Measurements from ENCODE around the gene FHAD1.

Gene FHAD1

DNA sequence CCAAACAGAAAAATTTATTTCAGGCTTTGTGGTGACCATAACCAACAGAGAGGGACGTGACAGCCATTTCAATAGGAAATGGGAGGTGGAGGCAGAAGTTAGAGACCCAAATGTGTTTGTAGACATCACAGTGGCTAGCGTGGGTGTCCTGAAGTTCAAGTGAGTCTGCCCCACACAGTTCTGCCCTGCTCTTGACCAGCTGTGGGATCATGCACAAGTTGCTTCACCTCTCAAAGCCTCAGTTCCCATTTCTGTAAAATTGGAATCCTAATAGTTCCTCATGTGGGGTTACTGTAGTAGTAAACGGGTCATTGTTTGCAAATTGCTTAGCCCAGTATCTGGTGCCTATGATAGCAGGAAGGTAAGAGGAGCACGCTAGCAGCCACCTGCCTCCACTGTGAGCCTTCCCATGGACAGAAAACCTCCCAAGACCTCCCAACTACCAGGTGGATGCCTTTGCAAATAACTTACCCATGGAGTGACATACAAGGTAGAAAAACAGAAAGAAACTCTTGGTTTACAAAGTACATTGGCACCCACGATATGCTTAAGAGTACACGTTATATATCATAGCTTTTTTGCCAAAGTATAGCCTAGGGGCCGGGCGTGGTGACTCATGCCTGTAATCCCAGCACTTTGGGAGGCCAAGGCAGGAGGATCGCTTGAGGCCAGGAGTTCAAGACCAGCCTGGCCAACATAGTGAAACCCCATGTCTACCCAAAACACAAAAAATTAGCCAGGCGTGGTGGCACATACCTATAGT lies 29.1 kb downstream of the FHAD1 start:
- Mint-ChIP-seq H3K27me3 (peaks cover 55% of the 10 kb centered on the region), H3K4me3 (no peak overlapping the region), H3K36me3 (no peaks in the 10 kb centered on the region), H3K9me3 (no peaks in the 10 kb centered on the region), H3K4me1 (peaks cover 4% of the 10 kb centered on the region), H3K27ac (no peak overlapping the region)
- no peak for ATAC-seq

DNA sequence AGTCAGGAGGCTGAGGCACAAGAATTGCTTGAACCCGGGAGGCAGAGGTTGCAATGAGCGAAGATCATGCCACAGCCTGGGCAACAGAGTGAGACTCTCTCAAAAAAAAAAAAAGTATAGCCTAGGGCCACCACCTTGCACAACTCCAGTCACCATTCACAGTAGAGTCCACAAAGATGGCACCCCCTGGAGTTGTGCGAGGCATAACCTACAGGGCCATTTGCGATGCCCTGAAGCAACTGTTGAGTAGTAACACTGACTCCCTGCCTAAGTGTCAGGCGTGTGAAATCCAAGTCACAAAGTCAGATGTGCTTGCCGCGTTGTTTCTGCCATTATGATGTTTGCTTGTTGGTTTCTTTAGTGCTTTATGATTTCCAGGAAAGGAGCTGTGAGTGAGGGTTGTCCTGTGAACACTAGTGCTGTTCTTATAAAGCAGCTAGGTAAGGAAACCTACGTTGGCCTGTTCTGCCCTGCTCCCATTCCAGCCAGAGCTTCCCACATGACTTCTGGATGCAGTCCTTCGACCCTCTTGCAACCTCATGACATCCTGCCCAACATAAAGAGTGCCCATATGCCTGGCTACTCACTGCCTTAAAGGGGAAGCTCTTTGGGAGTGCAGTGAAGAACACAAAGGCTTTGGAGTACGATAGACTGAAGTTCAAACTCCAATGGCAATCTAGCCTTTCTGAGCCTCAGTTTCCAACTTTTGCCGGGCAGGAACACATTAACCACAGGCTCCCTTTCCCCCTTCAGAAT lies 29.8 kb downstream of the FHAD1 start:
- H3K27me3 Mint-ChIP-seq, result peaks cover 53% of the 10 kb centered on the region
- no peak overlapping the region for H3K4me3 Mint-ChIP-seq
- peaks cover 4% of the 10 kb centered on the region for H3K4me1 Mint-ChIP-seq
- ATAC-seq, result no peak
- no peak overlapping the region for H3K27ac Mint-ChIP-seq
- H3K9me3 Mint-ChIP-seq, result no peaks in the 10 kb centered on the region
- no peaks in the 10 kb centered on the region for H3K36me3 Mint-ChIP-seq

DNA sequence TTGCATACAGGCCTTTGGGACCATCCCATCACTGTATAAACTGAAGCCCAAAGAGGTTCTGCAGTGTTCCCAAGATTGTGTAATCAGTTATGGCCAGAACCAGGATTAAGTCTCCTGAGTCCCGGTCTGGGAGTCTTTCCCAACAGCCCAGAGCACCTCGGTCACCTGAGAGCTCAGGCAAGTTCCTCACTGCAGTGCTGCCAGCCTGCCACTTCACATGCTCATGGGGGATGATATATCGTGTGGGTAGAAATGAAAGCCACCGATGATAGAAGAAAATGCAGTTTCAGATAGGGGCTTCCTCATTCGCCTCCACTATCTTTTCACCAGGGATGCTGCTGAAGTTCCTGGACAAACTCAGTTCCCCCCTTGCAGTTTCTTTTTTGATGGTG lies 30.4 kb downstream of the FHAD1 start:
- Mint-ChIP-seq H3K9me3 (no peaks in the 10 kb centered on the region), H3K27me3 (peaks cover 48% of the 10 kb centered on the region), H3K27ac (no peak overlapping the region), H3K4me1 (peaks cover 1% of the 10 kb centered on the region), H3K4me3 (no peak overlapping the region), H3K36me3 (no peaks in the 10 kb centered on the region)
- no peak for ATAC-seq

DNA sequence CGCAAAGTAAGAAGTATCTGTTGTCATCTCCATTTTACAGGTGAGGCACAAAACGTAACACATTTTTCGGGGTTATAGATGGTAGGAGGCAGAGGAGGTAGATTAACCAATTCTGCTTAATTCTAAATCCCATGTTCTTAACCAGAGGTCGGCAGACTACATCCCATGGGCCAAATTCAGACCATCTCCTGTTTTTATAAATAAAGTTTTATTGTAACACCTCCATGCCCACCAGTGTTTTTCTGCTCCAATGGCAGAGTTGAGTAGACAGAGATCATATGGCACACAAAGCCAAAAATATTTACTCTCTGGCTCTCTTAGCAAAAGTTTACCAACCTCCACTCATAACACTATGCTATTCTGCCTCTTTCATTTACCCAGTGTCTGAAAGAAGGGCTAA lies 30.9 kb downstream of the FHAD1 start:
- Mint-ChIP-seq H3K4me3 (no peak overlapping the region), H3K36me3 (no peaks in the 10 kb centered on the region), H3K27me3 (peaks cover 43% of the 10 kb centered on the region), H3K9me3 (no peaks in the 10 kb centered on the region), H3K4me1 (no peaks in the 10 kb centered on the region), H3K27ac (no peak overlapping the region)
- no peak for ATAC-seq

DNA sequence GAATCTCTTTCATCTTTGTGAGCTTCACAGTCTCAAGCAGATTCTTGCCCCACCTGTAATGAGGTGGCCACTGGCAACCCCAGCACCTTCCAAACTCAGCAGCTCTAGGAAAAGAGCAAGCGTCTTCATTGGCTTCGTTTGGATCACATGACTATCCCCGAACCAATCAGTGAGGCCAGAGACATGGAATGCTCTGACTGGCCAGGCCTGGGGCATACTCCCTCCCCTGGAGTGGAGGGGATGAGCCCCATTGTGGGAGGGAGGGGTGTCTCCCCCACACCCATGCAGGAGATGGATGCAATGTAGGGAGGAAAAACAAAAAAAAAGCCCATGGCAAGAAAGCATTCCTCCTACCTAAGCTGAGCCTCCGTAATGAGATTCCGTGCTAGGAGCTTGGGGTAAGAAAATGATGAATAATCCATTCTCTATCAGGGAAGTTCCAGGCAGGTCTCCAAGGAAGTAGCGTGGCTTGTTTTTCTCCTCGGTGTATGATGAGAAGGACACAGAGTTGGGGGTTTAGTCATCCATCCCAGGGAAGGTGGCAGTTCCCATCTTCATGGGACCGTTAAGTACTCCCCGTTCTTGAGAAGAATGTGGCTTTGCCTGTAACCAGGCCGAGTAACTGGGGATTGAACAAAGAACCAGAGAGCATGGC lies 32.7 kb downstream of the FHAD1 start:
- H3K27ac Mint-ChIP-seq, result no peak overlapping the region
- H3K4me1 Mint-ChIP-seq, result no peaks in the 10 kb centered on the region
- H3K4me3 Mint-ChIP-seq, result no peak overlapping the region
- no peak for ATAC-seq
- H3K36me3 Mint-ChIP-seq, result no peaks in the 10 kb centered on the region
- H3K9me3 Mint-ChIP-seq, result no peaks in the 10 kb centered on the region
- H3K27me3 Mint-ChIP-seq, result peaks cover 30% of the 10 kb centered on the region

DNA sequence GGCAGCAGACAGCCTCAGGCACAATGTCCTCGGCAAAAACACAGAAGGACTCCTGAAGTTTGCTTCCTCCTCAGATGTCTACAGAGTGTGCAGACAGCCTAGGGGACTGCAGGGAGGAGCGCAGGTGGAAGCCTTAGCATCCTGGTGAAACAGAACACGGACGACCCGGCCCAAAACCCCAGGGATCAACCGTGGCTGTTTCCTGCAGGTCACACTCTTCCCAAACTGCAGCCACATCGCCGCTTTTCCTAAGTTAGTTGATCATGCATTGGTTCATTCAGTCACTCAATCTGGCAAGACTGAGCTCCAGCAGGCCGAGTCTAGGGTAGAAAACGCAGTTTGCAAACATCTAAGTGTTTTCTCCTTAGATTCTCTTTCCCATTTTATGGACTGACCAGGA lies 33.4 kb downstream of the FHAD1 start:
- H3K27me3 Mint-ChIP-seq, result peaks cover 25% of the 10 kb centered on the region
- no peak overlapping the region for H3K4me3 Mint-ChIP-seq
- H3K27ac Mint-ChIP-seq, result no peak overlapping the region
- no peaks in the 10 kb centered on the region for H3K4me1 Mint-ChIP-seq
- no peaks in the 10 kb centered on the region for H3K36me3 Mint-ChIP-seq
- no peaks in the 10 kb centered on the region for H3K9me3 Mint-ChIP-seq
- no peak for ATAC-seq

GRCh38 chr1:15282038-15282437 lies 35.0 kb downstream of the FHAD1 start:
- no peak for ATAC-seq
- Mint-ChIP-seq H3K9me3 (peaks cover 6% of the 10 kb centered on the region), H3K4me3 (no peak overlapping the region), H3K27ac (no peak overlapping the region), H3K27me3 (peaks cover 24% of the 10 kb centered on the region), H3K4me1 (no peaks in the 10 kb centered on the region), H3K36me3 (peaks cover 4% of the 10 kb centered on the region)

GRCh38 chr1:15282810-15283474 lies 35.9 kb downstream of the FHAD1 start:
- no peaks in the 10 kb centered on the region for H3K4me1 Mint-ChIP-seq
- ATAC-seq, result no peak
- H3K27me3 Mint-ChIP-seq, result peaks cover 33% of the 10 kb centered on the region
- H3K36me3 Mint-ChIP-seq, result peaks cover 6% of the 10 kb centered on the region
- no peak overlapping the region for H3K27ac Mint-ChIP-seq
- peaks cover 10% of the 10 kb centered on the region for H3K9me3 Mint-ChIP-seq
- H3K4me3 Mint-ChIP-seq, result no peak overlapping the region

GRCh38 chr1:15283526-15283925 lies 36.5 kb downstream of the FHAD1 start:
- Mint-ChIP-seq H3K4me1 (no peaks in the 10 kb centered on the region), H3K9me3 (peaks cover 10% of the 10 kb centered on the region), H3K27ac (no peak overlapping the region)

GRCh38 chr1:15286452-15286851 lies 39.4 kb downstream of the FHAD1 start:
- Mint-ChIP-seq H3K4me3 (no peak overlapping the region), H3K36me3 (peaks cover 6% of the 10 kb centered on the region), H3K4me1 (peaks cover 7% of the 10 kb centered on the region), H3K9me3 (peaks cover 10% of the 10 kb centered on the region), H3K27me3 (peaks cover 43% of the 10 kb centered on the region), H3K27ac (no peak overlapping the region)
- no peak for ATAC-seq

More at GRCh38 chr1:15283526-15283925, 36.5 kb downstream of the FHAD1 start:
- Mint-ChIP-seq H3K4me3 (no peak overlapping the region), H3K36me3 (peaks cover 6% of the 10 kb centered on the region), H3K27me3 (peaks cover 39% of the 10 kb centered on the region)
- no peak for ATAC-seq

GRCh38 chr1:15287035-15287979 lies 40.3 kb downstream of the FHAD1 start:
- peak; percentile 27 for ATAC-seq
- peaks cover 6% of the 10 kb centered on the region for H3K36me3 Mint-ChIP-seq
- H3K27me3 Mint-ChIP-seq, result peaks cover 43% of the 10 kb centered on the region
- H3K4me1 Mint-ChIP-seq, result peaks cover 7% of the 10 kb centered on the region
- no peak overlapping the region for H3K4me3 Mint-ChIP-seq
- H3K27ac Mint-ChIP-seq, result no peak overlapping the region
- peaks cover 10% of the 10 kb centered on the region for H3K9me3 Mint-ChIP-seq

DNA sequence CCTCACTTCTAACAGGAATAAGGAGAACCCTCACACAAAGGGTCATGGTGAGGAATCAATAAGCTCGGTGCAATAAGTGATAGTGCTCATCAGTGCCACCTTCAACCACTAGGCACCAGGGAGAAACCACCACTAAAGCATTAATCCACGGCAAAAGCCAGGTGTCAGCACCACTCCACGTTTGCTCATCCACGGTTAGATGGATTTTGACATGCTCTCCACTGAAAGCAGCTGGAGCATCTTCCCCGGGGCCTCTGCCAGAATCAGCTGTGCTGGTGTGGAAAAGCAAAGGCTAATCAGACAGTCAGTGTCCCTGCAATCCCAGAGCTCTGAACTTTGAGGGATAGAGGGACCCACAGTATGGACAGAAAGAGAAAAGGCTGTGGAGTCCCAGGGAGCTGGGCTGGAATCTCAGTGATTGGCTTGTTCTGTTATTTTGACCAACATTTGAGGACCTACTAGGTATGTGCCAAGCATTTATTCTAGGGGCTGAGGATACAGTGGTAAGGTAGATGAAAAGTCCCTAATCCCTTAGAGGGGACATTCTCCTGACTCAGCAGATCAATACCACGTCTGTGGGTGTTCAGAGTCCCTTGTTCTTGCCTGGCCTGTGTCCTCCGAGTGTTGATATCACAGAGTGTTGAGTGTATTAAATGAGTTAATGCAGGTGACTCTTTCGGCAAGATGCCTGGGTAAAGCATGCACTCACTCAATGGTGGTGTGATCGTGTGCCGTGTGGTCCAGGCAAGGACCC lies 41.3 kb downstream of the FHAD1 start:
- no peak for ATAC-seq
- no peak overlapping the region for H3K4me3 Mint-ChIP-seq
- peaks cover 43% of the 10 kb centered on the region for H3K27me3 Mint-ChIP-seq
- H3K9me3 Mint-ChIP-seq, result peaks cover 10% of the 10 kb centered on the region
- no peak overlapping the region for H3K27ac Mint-ChIP-seq
- H3K4me1 Mint-ChIP-seq, result peaks cover 7% of the 10 kb centered on the region
- peaks cover 6% of the 10 kb centered on the region for H3K36me3 Mint-ChIP-seq

GRCh38 chr1:15289251-15289651 lies 42.2 kb downstream of the FHAD1 start:
- Mint-ChIP-seq H3K36me3 (peaks cover 6% of the 10 kb centered on the region), H3K4me3 (no peak overlapping the region), H3K27me3 (peaks cover 43% of the 10 kb centered on the region), H3K4me1 (peaks cover 7% of the 10 kb centered on the region), H3K9me3 (peaks cover 10% of the 10 kb centered on the region), H3K27ac (no peak overlapping the region)
- ATAC-seq, result no peak

DNA sequence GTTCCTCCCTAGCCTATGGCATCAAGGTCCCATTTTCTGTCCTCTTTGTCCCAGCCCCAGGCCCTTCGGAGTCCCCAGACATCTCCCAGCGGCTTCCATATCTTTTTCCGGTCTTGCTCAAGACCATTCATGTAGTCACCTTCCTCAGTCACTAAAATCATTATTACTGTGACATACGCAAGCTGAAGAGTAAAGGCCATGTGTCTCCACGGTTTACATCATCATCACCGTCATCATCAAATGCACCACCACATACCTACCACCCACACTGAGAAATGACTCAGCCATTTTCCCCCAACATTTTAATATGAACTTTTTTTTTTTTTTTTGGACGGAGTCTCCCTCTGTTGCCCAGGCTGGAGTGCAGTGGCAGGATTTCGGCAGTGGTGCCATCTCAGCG lies 43.4 kb downstream of the FHAD1 start:
- Mint-ChIP-seq H3K27ac (no peak overlapping the region), H3K36me3 (peaks cover 6% of the 10 kb centered on the region), H3K9me3 (peaks cover 10% of the 10 kb centered on the region), H3K4me1 (peaks cover 7% of the 10 kb centered on the region), H3K4me3 (no peak overlapping the region), H3K27me3 (peaks cover 43% of the 10 kb centered on the region)
- no peak for ATAC-seq

Measured in stimulated activated memory B cell treated with anti-CD40 and anti-IgM and Interleukin-4, amounts not matched to agents 10 μg/mL and 1 μg/mL and 100 μg/mL, for 72 hours (primary cell).